COR-L47 (cell line): ENCODE measurements around the gene ZC3H12A.

Experiments used
- DNase-seq: peaks from one replicate; lab custom pipeline; 2025; lab: John Stamatoyannopoulos, UW

Gene ZC3H12A

GRCh38 chr1:37478890-37479254 lies 4.5 kb downstream of the ZC3H12A start:
- DNase-seq = no peak

GRCh38 chr1:37479255-37480124 lies 5.1 kb downstream of the ZC3H12A start:
- peak; percentile 49 for DNase-seq

GRCh38 chr1:37480125-37480466 lies 5.7 kb downstream of the ZC3H12A start:
- no peak for DNase-seq

- no peak for DNase-seq
Measured at GRCh38 chr1:37480581-37481288, 6.4 kb downstream of the ZC3H12A start.

GRCh38 chr1:37481289-37482003 lies 7.1 kb downstream of the ZC3H12A start:
- no peak for DNase-seq

- no peak for DNase-seq
Measured at GRCh38 chr1:37482004-37482785, 7.8 kb downstream of the ZC3H12A start.

GRCh38 chr1:37482796-37483744 lies 8.7 kb downstream of the ZC3H12A start:
- no peak for DNase-seq

- no peak for DNase-seq
Measured at GRCh38 chr1:37483785-37484184, 9.4 kb downstream of the ZC3H12A start.

GRCh38 chr1:37484325-37485051 lies 10.1 kb downstream of the ZC3H12A start:
- no peak for DNase-seq

- no peak for DNase-seq
Measured at GRCh38 chr1:37485902-37486679, 11.7 kb downstream of the ZC3H12A start.

GRCh38 chr1:37486680-37487618 lies 12.6 kb downstream of the ZC3H12A start:
- peak; percentile 31 for DNase-seq

GRCh38 chr1:37487619-37487984 lies 13.2 kb downstream of the ZC3H12A start:
- DNase-seq = no peak

GRCh38 chr1:37493336-37494098 lies 19.1 kb downstream of the ZC3H12A start:
- DNase-seq = no peak

- DNase-seq = no peak
Measured at GRCh38 chr1:37495875-37496274, 21.5 kb downstream of the ZC3H12A start.

GRCh38 chr1:37497832-37498231 lies 23.5 kb downstream of the ZC3H12A start:
- DNase-seq = peak; percentile 85

- peak; percentile 23 for DNase-seq
Measured at GRCh38 chr1:37498872-37499617, 24.7 kb downstream of the ZC3H12A start.

GRCh38 chr1:37501661-37502060 lies 27.3 kb downstream of the ZC3H12A start:
- no peak for DNase-seq
